Measurements from ENCODE around the gene ZNRF3. TPM values are rescaled to one million over a fixed set of nuclear protein-coding genes. Genes with fewer than 3 reads are reported as not detected.
"Not testable (repeated sequence)": the region's sequence is repeated elsewhere in the genome, so short reads cannot be mapped to it uniquely, and the experiment has no call there.

ZNRF3 gene
- total RNA-seq, 6 experiments from 2014 or later: 5.8 to 9.2 (median 6.9) TPM

DNA sequence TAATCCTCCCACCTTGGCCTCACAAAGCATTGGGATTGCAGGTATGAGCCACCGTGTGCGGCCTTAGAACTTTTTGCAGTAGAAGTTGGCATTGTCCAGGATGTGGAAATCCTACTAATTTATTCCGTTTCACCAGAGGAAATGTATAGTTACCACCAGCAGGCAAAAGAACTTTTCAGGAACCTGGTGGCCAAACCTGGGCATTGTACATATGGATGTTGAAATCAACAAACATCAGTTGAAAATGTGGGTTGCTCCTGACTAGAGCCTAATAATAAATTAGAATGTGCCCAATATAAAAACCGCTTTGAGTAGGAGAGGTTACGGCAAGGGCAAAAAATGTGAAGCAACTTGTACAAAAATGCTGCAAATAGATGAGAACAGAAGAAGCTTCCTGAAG, 42.3 kb upstream of the ZNRF3 start:
- no peaks in the 10 kb centered on the region for H3K27me3 ChIP-seq
- ATAC-seq (no peak), DNase-seq (no peak)
- intact Hi-C loops (cut with DNase I): no loop called here
- H3K27ac ChIP-seq: no peak overlapping the region
- H3K4me1 ChIP-seq: no peaks in the 10 kb centered on the region
- H3K9me3 ChIP-seq: no peaks in the 10 kb centered on the region
- no peak overlapping the region for H3K4me3 ChIP-seq
- TF ChIP-seq, protein P1, sequence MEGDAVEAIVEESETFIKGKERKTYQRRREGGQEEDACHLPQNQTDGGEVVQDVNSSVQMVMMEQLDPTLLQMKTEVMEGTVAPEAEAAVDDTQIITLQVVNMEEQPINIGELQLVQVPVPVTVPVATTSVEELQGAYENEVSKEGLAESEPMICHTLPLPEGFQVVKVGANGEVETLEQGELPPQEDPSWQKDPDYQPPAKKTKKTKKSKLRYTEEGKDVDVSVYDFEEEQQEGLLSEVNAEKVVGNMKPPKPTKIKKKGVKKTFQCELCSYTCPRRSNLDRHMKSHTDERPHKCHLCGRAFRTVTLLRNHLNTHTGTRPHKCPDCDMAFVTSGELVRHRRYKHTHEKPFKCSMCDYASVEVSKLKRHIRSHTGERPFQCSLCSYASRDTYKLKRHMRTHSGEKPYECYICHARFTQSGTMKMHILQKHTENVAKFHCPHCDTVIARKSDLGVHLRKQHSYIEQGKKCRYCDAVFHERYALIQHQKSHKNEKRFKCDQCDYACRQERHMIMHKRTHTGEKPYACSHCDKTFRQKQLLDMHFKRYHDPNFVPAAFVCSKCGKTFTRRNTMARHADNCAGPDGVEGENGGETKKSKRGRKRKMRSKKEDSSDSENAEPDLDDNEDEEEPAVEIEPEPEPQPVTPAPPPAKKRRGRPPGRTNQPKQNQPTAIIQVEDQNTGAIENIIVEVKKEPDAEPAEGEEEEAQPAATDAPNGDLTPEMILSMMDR (IDR thresholded peaks at IDR 0.05): no peak
- TF ChIP-seq POLR2A (IDR thresholded peaks at IDR 0.05): no peak
- no peaks in the 10 kb centered on the region for H3K36me3 ChIP-seq
- WGBS (ENCODE audit: insufficient coverage, low coverage, low lambda C conversion rate, missing lambda C conversion rate): 66% methylated on average over 4 of the region's 5 CpGs

DNA sequence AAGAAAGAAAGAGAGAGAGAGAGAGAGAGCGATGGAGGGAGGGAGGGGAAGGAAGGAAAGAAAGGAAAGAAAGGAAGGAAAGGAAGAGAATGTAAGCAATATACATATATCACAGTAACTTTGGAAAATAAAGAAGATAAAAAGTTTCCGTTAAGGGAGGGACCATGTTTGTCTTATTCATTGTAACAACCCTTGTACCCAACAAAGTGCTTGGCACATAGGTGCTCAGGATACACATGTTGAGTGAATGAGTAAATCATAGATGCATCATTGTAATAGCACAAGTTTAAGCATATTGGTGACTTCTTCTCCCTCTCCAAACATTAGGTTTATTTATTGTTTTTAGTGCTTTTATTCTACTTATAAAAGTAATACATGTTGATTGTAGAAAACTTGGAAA, 39.7 kb upstream of the ZNRF3 start:
- no peak overlapping the region for H3K27ac ChIP-seq
- no peaks in the 10 kb centered on the region for H3K36me3 ChIP-seq
- ATAC-seq: no peak
- H3K4me3 ChIP-seq: no peak overlapping the region
- DNase-seq: no peak
- H3K4me1 ChIP-seq: no peaks in the 10 kb centered on the region
- WGBS (ENCODE audit: insufficient coverage, low coverage, low lambda C conversion rate, missing lambda C conversion rate): 71% methylated on average over 2 of the region's 2 CpGs
- intact Hi-C loops (cut with DNase I): no loop called here
- no peaks in the 10 kb centered on the region for H3K27me3 ChIP-seq
- H3K9me3 ChIP-seq: no peaks in the 10 kb centered on the region
- no peak for TF ChIP-seq POLR2A (IDR thresholded peaks at IDR 0.05)
- TF ChIP-seq, protein P1 (IDR thresholded peaks at IDR 0.05): no peak

DNA sequence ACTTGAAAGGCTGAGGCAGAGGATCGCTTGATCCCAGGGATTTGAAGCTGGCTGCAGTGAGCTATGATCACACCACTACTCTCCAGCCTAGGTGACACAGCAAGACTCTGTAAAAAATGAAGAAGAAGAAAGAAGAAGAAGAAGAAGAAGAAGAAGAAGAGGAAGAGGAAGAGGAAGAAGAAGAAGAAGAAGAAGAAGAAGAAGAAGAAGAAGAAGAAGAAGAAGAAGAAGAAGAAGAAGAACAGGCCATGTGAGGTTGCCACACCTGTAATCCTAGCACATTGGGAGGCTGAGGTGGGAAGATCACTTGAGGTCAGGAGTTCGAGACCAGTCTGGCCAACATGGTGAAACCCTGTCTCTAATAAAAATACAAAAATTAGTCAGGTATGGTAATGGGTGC, 39.1 kb upstream of the ZNRF3 start:
- H3K4me3 ChIP-seq; ATAC-seq; H3K27ac ChIP-seq; DNase-seq; H3K4me1 ChIP-seq; H3K36me3 ChIP-seq; intact Hi-C loops (cut with DNase I); H3K9me3 ChIP-seq; H3K27me3 ChIP-seq: not testable (repeated sequence)
- WGBS (ENCODE audit: insufficient coverage, low coverage, low lambda C conversion rate, missing lambda C conversion rate): 89% methylated on average over 1 of the region's 2 CpGs

DNA sequence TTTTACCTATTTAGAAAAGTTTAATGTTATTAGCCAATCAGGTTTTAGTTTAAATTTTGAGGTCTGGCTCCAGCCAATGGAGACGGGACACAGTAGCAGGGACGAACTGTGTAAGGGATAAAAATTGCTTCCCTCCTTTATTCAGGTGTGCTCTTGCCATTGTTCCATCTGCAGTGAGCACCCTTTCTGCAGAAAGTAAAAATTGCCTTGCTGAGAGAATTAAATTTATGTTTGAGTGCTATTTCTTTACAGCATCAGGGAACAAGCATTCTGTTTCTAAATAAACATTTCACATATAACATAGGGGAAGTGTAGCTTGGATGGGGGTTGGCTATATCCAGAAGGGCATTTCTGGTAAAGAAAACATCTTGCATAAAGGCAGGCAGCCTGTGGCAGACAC, 36.4 kb upstream of the ZNRF3 start:
- WGBS (ENCODE audit: insufficient coverage, low coverage, low lambda C conversion rate, missing lambda C conversion rate): 86% methylated on average over 2 of the region's 2 CpGs
- H3K27ac ChIP-seq: no peak overlapping the region
- no peak for ATAC-seq
- no peaks in the 10 kb centered on the region for H3K4me1 ChIP-seq
- no peaks in the 10 kb centered on the region for H3K27me3 ChIP-seq
- no peaks in the 10 kb centered on the region for H3K36me3 ChIP-seq
- no peaks in the 10 kb centered on the region for H3K9me3 ChIP-seq
- H3K4me3 ChIP-seq: no peak overlapping the region
- TF ChIP-seq, protein P1 (IDR thresholded peaks at IDR 0.05): no peak
- no peak for TF ChIP-seq POLR2A (IDR thresholded peaks at IDR 0.05)
- intact Hi-C loops (cut with DNase I): no loop called here
- no peak for DNase-seq

DNA sequence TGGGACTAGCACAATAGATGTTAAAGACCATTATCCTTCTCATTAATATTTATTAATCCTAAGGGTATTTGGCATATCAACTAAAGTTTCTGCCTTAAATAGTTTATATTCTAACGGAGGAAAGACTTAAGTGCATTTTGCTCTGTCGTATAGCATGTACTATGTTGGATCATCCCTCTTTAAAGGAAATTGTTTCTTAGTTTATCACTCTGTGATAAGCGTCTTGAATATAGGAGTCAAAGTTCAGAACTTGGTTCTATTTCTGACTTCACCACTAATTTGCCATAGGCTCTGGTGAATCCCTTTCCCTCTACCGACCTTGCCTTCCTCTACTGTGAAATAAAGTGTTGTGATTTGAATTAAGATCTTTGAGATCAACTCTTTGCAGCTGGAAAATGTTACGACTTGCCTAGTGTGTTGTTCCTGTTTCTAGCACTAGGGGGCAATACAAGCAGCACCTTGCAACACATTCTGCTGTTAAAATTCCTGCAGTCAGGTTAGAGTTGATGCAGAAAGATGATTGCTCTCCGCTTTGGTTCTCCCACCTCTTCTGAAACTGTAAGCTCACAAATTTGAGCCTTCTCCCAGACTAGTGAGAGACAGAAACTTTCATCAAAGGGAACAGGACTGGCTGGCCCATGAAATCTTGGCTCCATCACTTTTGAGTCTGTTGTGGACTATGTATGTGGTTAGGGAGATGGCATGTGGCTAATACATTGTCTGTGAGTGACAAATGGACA, 27.8 kb upstream of the ZNRF3 start:
- WGBS (ENCODE audit: insufficient coverage, low coverage, low lambda C conversion rate, missing lambda C conversion rate): 9% methylated on average over 6 of the region's 6 CpGs
- ATAC-seq (peak; percentile 83 to 91 (median 90)), DNase-seq (no peak)
- TF ChIP-seq POLR2A (IDR thresholded peaks at IDR 0.05): no peak
- TF ChIP-seq, protein P1 (IDR thresholded peaks at IDR 0.05): peak; percentile 85 to 97 (median 90)
- Histone ChIP-seq H3K9me3 (no peaks in the 10 kb centered on the region), H3K27ac (no peak overlapping the region), H3K4me3 (no peak overlapping the region), H3K27me3 (no peaks in the 10 kb centered on the region), H3K4me1 (peaks cover 0 to 23% (median 0%) of the 10 kb centered on the region in 4 donors), H3K36me3 (no peaks in the 10 kb centered on the region)
- intact Hi-C loops (cut with DNase I): loop anchor here in 1 of 2 donors (10.0 kb wide), 1 partner anchor 299 kb away; no protein-coding TSS in a partner anchor
